Body of pancreas (tissue), 4 donors: ENCODE measurements around the gene ZNF500.

Experiments
- POLR2A ChIP-seq, 3 donors: fragments of 450-650 bp; IDR thresholded peaks; one replicate each; pipeline ENCODE4 v1.6.1; 2016; ENCODE audit warnings: antibody characterized with exemption in 3 of 3, mild to moderate bottlenecking in 2 of 3
- TF ChIP-seq, protein P1 (sequence below), 7 experiments: fragments of 450-650 bp in 4 of 7; fragments of 200-600 bp in 3 of 7; sonication (generic) in 3 of 7; IDR thresholded peaks; one replicate each; pipeline ENCODE4 v1.5.1; 2016 to 2019; ENCODE audit warnings: antibody characterized with exemption in 7 of 7

- TF ChIP-seq, protein P1, sequence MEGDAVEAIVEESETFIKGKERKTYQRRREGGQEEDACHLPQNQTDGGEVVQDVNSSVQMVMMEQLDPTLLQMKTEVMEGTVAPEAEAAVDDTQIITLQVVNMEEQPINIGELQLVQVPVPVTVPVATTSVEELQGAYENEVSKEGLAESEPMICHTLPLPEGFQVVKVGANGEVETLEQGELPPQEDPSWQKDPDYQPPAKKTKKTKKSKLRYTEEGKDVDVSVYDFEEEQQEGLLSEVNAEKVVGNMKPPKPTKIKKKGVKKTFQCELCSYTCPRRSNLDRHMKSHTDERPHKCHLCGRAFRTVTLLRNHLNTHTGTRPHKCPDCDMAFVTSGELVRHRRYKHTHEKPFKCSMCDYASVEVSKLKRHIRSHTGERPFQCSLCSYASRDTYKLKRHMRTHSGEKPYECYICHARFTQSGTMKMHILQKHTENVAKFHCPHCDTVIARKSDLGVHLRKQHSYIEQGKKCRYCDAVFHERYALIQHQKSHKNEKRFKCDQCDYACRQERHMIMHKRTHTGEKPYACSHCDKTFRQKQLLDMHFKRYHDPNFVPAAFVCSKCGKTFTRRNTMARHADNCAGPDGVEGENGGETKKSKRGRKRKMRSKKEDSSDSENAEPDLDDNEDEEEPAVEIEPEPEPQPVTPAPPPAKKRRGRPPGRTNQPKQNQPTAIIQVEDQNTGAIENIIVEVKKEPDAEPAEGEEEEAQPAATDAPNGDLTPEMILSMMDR (IDR thresholded peaks at IDR 0.05): no peak
- TF ChIP-seq POLR2A (IDR thresholded peaks at IDR 0.05): no peak
These were observed 21.9 kb upstream of the ZNF500 start for GRCh38 chr16:4788910-4789309.
